ENCODE data around the gene RPUSD3. TPM values are rescaled to one million over a fixed set of nuclear protein-coding genes. Genes with fewer than 3 reads are reported as not detected.

RPUSD3 gene
- total RNA-seq, 1 experiment from 2014 or later, result 21.3 TPM

- no peak for DNase-seq (ENCODE audit: low spot score)
Observed at GRCh38 chr3:9806688-9807589, 36.9 kb downstream of the RPUSD3 start.

DNA sequence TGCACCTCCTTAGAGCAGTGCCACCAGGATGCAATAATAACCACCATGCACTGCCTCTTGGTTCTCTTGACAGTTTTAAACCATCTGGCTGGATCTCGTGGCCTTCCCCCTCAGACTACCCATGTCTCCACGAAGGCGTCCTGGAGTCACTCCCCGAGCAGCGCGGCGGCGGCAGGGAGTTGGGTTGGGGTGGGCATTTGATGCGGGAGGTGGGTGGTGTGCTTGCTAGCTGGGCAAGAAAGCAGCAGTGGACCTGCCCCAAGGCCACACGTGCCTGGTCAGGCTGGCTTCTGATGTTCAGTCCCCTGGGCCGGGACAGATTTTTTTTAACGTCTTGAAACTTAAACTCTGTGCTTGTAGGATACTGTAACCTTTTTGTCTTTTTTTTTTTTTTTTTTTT lies 37.7 kb downstream of the RPUSD3 start:
- no peak for DNase-seq (ENCODE audit: low spot score)

GRCh38 chr3:9804996-9805395 lies 38.8 kb downstream of the RPUSD3 start:
- no peak for DNase-seq (ENCODE audit: low spot score)

GRCh38 chr3:9803494-9803893 lies 40.3 kb downstream of the RPUSD3 start:
- DNase-seq (ENCODE audit: low spot score), result no peak

- DNase-seq (ENCODE audit: low spot score), result no peak
Observed at GRCh38 chr3:9800529-9800928, 43.3 kb downstream of the RPUSD3 start.

DNA sequence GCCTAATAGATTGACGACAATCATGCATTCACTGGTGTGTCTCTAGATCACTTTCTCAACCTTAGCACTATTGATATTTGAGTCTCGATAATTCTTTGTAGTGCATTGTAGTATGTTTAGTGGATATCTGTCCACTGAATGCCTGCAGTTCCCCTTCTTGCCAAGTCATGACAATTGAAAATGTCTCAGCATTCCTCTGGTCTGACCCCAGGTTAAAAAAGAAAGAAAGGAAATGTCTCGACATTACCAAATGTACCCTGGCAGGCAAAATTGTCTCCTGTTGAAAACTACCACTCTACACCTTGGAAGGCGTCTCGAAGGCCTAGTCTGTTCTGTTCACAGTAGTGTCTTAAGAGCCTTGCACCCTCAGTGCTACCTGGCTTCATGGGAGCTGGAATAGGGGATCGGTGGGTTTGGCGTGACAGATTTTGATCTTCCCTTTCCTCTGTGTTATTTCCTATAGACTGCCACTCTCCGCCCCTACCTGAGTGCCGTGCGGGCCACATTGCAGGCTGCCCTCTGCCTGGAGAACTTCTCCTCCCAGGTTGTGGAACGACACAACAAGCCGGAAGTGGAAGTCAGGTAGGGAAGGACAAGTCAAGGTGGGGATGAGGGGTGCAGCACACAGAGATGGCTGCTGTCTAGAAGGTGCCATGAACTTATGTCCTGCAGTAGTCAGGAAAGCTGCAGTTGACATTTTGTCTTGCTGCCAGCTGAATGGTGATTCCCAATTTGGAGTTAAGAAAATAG lies 46.4 kb downstream of the RPUSD3 start:
- no peak for DNase-seq (ENCODE audit: low spot score)

DNA sequence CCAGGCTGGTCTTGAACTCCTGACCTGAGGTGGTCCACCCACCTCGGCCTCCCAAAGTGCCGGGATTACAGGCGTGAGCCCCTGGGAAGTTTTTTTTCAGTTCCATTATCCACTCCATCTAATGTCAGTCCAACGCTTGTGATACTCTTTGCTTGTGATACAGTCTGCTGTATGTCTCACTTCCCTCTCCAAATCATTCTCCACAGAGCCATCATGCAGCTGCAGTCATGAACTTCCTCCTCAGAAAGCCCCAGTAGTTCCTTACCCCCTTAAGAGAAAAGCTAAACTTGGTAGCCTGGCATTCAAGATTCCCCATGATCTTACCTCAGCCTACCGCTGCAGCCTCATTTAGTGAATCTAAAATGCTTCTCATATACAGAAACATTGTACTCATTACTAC lies 48.6 kb downstream of the RPUSD3 start:
- no peak for DNase-seq (ENCODE audit: low spot score)

- no peak for DNase-seq (ENCODE audit: low spot score)
Observed at GRCh38 chr3:9794400-9794799, 49.4 kb downstream of the RPUSD3 start.

GRCh38 chr3:9793161-9793781 lies 50.5 kb downstream of the RPUSD3 start:
- peak; percentile 54 for DNase-seq (ENCODE audit: low spot score)

DNA sequence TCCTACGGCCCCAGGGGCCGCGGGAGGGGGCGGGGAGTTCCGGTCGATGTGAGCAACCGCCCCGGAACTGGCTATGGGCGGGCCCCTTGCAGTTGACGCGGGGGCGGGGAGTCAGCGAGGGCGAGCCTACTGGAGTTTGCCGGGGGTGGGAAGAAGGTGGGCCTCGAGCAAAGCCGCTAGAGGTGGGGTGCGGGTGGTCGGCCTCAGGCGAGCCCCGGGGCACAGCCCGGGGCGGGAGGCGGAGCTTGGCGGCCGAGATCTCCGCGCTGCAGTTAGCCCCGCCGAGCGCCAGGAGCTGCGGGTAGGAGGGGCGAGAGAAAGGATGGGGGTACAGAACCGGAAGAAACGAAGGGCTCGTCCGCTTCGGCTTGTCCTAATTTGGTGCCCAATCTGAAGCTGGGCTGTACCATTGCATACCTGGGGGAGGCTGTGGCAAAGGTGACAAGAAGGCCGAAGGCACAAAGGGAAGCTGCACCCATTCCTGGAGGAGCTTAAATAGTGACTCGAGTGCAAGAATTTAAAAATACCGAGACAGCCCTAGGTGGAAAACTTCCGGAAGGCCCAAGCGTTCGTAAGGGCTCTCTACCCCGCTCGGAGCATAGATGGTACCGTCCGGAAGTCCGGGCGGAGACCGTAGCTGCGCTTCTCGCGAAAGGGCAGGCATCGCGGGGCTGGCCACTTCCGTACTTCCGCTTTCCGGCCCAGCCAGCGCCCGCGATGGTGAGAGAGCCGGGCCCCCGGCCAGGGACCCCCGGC lies 51.2 kb downstream of the RPUSD3 start, which contains the start of the genes ARPC4 and TADA3:
TSS of gene ARPC4 (plus strand) at position 678 of the 756 bp plus-strand sequence. CDS start at position 718, 40 bp downstream.
TSS of gene TADA3 (minus strand) at position 69 of the 756 bp plus-strand sequence. CDS start 1,007 bp downstream, outside the sequence.
- DNase-seq (ENCODE audit: low spot score), result peak; percentile 91

- DNase-seq (ENCODE audit: low spot score), result no peak
Observed at GRCh38 chr3:9791790-9792404, 51.9 kb downstream of the RPUSD3 start.

DNA sequence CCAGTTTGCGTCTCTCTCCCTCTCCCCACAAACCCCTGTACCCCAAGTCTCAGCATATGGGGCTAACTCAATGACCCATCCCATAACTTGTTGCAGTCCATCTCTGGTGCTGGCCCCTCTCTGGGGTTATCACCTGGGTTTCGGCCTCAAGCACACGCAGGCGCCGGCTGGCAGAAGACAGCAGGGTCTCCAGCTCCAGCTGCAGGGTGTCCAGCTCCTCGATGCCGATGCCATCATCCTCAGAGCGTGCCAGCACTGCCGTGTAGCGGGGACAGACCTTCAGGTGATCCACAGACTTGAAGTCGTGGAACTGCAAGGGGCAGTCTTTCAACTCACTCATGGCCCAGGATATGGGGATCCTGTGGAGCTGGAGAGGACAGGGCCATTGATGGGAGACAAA lies 52.7 kb downstream of the RPUSD3 start:
- no peak for DNase-seq (ENCODE audit: low spot score)

Other genes starting within 250 kb of the RPUSD3 start
- 25.5 and 27.4 TPM in 2 replicates for gene MTMR14, start 194.5 kb downstream of the RPUSD3 start, total RNA-seq (2014; rRNA removed; shearing (Covaris generic))
- gene CPNE9, start 140.2 kb downstream of the RPUSD3 start, total RNA-seq (2014; rRNA removed; shearing (Covaris generic)), result 0.36 TPM in 1 of 2 replicates, not detected in the other
- 23.4 and 23.8 TPM in 2 replicates for gene BRPF1, start 112.3 kb downstream of the RPUSD3 start, total RNA-seq (2014; rRNA removed; shearing (Covaris generic))
- gene OGG1, start 94.1 kb downstream of the RPUSD3 start, total RNA-seq (2014; rRNA removed; shearing (Covaris generic)), result 29.3 and 31.2 TPM in 2 replicates
- gene CAMK1, start 74.1 kb downstream of the RPUSD3 start, total RNA-seq (2014; rRNA removed; shearing (Covaris generic)), result 0.81 and 3.2 TPM in 2 replicates
- gene TADA3, start 51.5 kb downstream of the RPUSD3 start, total RNA-seq (2014; rRNA removed; shearing (Covaris generic)), result 65.0 and 68.7 TPM in 2 replicates
- gene ARPC4, start 50.9 kb downstream of the RPUSD3 start, total RNA-seq (2014; rRNA removed; shearing (Covaris generic)), result 155 and 192 TPM in 2 replicates
- 3.4 and 5.3 TPM in 2 replicates for gene TTLL3, start 33.7 kb downstream of the RPUSD3 start, total RNA-seq (2014; rRNA removed; shearing (Covaris generic))
- 0.61 and 1.5 TPM in 2 replicates for gene CIDEC, start 36.2 kb upstream of the RPUSD3 start, total RNA-seq (2014; rRNA removed; shearing (Covaris generic))
- 24.0 and 26.0 TPM in 2 replicates for gene JAGN1, start 46.6 kb upstream of the RPUSD3 start, total RNA-seq (2014; rRNA removed; shearing (Covaris generic))
- gene IL17RE, start 58.8 kb upstream of the RPUSD3 start, total RNA-seq (2014; rRNA removed; shearing (Covaris generic)), result 13.4 and 17.0 TPM in 2 replicates
- gene IL17RC, start 73.1 kb upstream of the RPUSD3 start, total RNA-seq (2014; rRNA removed; shearing (Covaris generic)), result 18.6 and 23.4 TPM in 2 replicates
- gene CRELD1, start 89.8 kb upstream of the RPUSD3 start, total RNA-seq (2014; rRNA removed; shearing (Covaris generic)), result 10.4 and 12.9 TPM in 2 replicates
- gene PRRT3, start 108.4 kb upstream of the RPUSD3 start, total RNA-seq (2014; rRNA removed; shearing (Covaris generic)), result 0.65 and 0.89 TPM in 2 replicates
- gene EMC3, start 142.8 kb upstream of the RPUSD3 start, total RNA-seq (2014; rRNA removed; shearing (Covaris generic)), result 35.5 and 41.7 TPM in 2 replicates
- 13.0 and 14.5 TPM in 2 replicates for gene FANCD2, start 182.4 kb upstream of the RPUSD3 start, total RNA-seq (2014; rRNA removed; shearing (Covaris generic))

Data from HT-29 (cell line).